HepG2 (cell line): ENCODE data around the gene SLC4A11. TPM values are rescaled to one million over a fixed set of nuclear protein-coding genes. Genes with fewer than 3 reads are reported as not detected.

Source experiments
- AGO2 ChIP-seq: fragments of 200-400 bp; formaldehyde crosslinking; optimal IDR thresholded peaks from 2 replicates; pipeline ENCODE3; 2017; ENCODE audit warnings: mild to moderate bottlenecking, low read depth, low read length, moderate library complexity
- FOXA3 ChIP-seq: IDR thresholded peaks from 2 replicates; pipeline ENCODE4 v1.6.1; 2016; ENCODE audit warnings: missing genetic modification reagents, missing compliant biosample characterization
- MYC ChIP-seq: sonication (generic); formaldehyde crosslinking; IDR thresholded peaks from 2 replicates; pipeline ENCODE4 v1.9.0; 2021; ENCODE audit warnings: missing genetic modification reagents, borderline replicate concordance
- NAIF1 ChIP-seq: sonication (generic); formaldehyde crosslinking; IDR thresholded peaks from 2 replicates; pipeline ENCODE4 v1.5.0; 2020; ENCODE audit warnings: mild to moderate bottlenecking, missing genetic modification reagents, borderline replicate concordance
- NFE2L1 ChIP-seq: sonication (generic); formaldehyde crosslinking; IDR thresholded peaks from 2 replicates; pipeline ENCODE4 v1.4.0; 2020; ENCODE audit warnings: missing genetic modification reagents, mild to moderate bottlenecking, borderline replicate concordance
- NR2C2 ChIP-seq: sonication (generic); formaldehyde crosslinking; IDR thresholded peaks from 2 replicates; pipeline ENCODE4 v1.4.0; 2020; ENCODE audit warnings: missing genetic modification reagents, mild to moderate bottlenecking, moderate library complexity, borderline replicate concordance
- SNAPC4 ChIP-seq: sonication (generic); formaldehyde crosslinking; IDR thresholded peaks from 2 replicates; pipeline ENCODE4 v1.4.0; 2020; ENCODE audit warnings: mild to moderate bottlenecking, missing genetic modification reagents
- SOX6 ChIP-seq, 2 experiments: fragments of 450-650 bp in 1 of 2; sonication (generic) in 1 of 2; formaldehyde crosslinking in 1 of 2; IDR thresholded peaks; 2 replicates each; pipeline versions ENCODE4 v1.4.0 to v1.6.1; 2017 to 2020; ENCODE audit warnings: antibody characterized with exemption in 1 of 2, mild to moderate bottlenecking in 1 of 2, missing genetic modification reagents in 1 of 2
- STAT6 ChIP-seq: sonication (generic); formaldehyde crosslinking; IDR thresholded peaks from 2 replicates; pipeline ENCODE4 v1.4.0; 2020; ENCODE audit warnings: missing genetic modification reagents, mild to moderate bottlenecking, borderline replicate concordance
- TBL1XR1 ChIP-seq: fragments of 150-350 bp; IDR thresholded peaks from 2 replicates; pipeline ENCODE4 v1.6.1; 2014; ENCODE audit warnings: borderline replicate concordance, low read length; ENCODE audit not compliant: partially characterized antibody
- ZNF282 ChIP-seq: fragments of 450-650 bp; IDR thresholded peaks from 2 replicates; pipeline ENCODE4 v1.6.1; 2018; ENCODE audit not compliant: partially characterized antibody
- ZNF337 ChIP-seq: sonication (generic); formaldehyde crosslinking; IDR thresholded peaks from 2 replicates; pipeline ENCODE4 v1.5.1; 2020; ENCODE audit warnings: missing genetic modification reagents, low read depth, mild to moderate bottlenecking, borderline replicate concordance
- ZNF574 ChIP-seq: sonication (generic); formaldehyde crosslinking; IDR thresholded peaks from 2 replicates; pipeline ENCODE4 v1.4.0; 2020; ENCODE audit warnings: missing genetic modification reagents
- ZXDC ChIP-seq: sonication (generic); formaldehyde crosslinking; IDR thresholded peaks from 2 replicates; pipeline ENCODE4 v1.5.0; 2020; ENCODE audit warnings: mild to moderate bottlenecking, missing genetic modification reagents
- polyA plus RNA-seq, 8 experiments: library from polyadenylated mRNA; depleted of rRNA in 3 of 8; stranded (reverse) in 7 of 8; unstranded in 1 of 8; fragments of >200 nt; fragmentation: Illumina TruSeq in 4 of 8; extraction: Trizol in 4 of 8; gene quantifications; 2 replicates each; pipeline versions ENCODE4 v1.2.1 to v1.2.3, GENCODE V29; 2011 to 2016; ENCODE audit warnings: low read depth in 4 of 8, missing spikeins in 1 of 8, mixed read lengths in 1 of 8; ENCODE audit not compliant: insufficient read depth in 1 of 8
- total RNA-seq, 5 experiments: library from RNA; depleted of rRNA; stranded (reverse); fragments of >200 nt; fragmentation: Illumina TruSeq; extraction: Trizol; gene quantifications; 2 replicates each; pipeline ENCODE4 v1.2.3, GENCODE V29; 2016; ENCODE audit warnings: low read depth in 1 of 5

SLC4A11 gene
- total and polyA plus RNA-seq, 2 of the 13 experiments (the other 11 are each of a cell fraction or from before 2014, with no cell fraction given): 3.9 to 27.0 TPM

GRCh38 chr20:3209257-3209945 is 29.6 kb downstream of the SLC4A11 start, which contains the start of gene ITPA (continued):
- TF ChIP-seq SNAPC4 (CRISPR knock-in tag): peak; percentile 23; the same call in 1 of the 2 replicates
- TF ChIP-seq FOXA3 (CRISPR knock-in tag): peak; percentile 42
- no peak for TF ChIP-seq NFE2L1 (CRISPR knock-in tag)
- 0 out of 2 replicates have a peak, but pooled peaks have one; percentile 55 for TF ChIP-seq ZNF337 (CRISPR knock-in tag)
- peak; percentile 98 for TF ChIP-seq MYC (CRISPR knock-in tag)
- TF ChIP-seq AGO2: peak; percentile 83
- no peak for TF ChIP-seq SOX6 (IDR thresholded peaks at IDR 0.05)
- no peak; the same call in 1 of the 2 replicates for TF ChIP-seq SOX6 (CRISPR knock-in tag; IDR thresholded peaks at IDR 0.05)
- peak; percentile 96 for TF ChIP-seq NR2C2 (CRISPR knock-in tag)
- TF ChIP-seq NAIF1: peak; percentile 90; the same call in 1 of the 2 replicates
- no peak for TF ChIP-seq TBL1XR1
- peak; percentile 76; the same call in 1 of the 2 replicates for TF ChIP-seq STAT6 (CRISPR knock-in tag)
- peak; percentile 49; the same call in 1 of the 2 replicates for TF ChIP-seq ZXDC
- TF ChIP-seq ZNF574: peak; percentile 91
- TF ChIP-seq ZNF282: no peak
